LoVo (cell line): Measurements from ENCODE around the gene PLEKHG4.

Experiments used
- DNase-seq: peaks from one replicate; pipeline ENCODE4 v3.0.0-alpha.2; 2016; ENCODE audit warnings: low spot score

Gene PLEKHG4

DNA sequence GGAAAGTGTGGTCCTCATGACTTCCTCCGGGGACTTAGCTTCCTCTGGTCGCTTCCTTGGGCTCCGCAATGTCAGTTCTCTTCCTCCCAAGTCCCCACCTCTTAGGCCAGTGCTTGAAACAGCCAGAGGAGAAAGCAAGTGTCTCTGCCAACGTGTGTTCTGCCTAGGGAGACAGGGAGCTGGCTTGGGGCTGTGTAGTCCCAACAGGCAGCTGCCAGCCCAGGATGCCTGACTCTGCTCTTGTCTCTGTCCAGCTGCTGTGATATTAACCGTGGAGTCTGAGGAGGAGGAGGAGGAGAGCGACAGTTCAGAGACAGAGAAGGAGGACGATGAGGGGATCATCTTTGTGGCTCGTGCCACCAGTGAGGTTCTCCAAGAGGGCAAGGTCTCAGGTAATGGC, 13.5 kb upstream of the PLEKHG4 start:
- DNase-seq: no peak

DNA sequence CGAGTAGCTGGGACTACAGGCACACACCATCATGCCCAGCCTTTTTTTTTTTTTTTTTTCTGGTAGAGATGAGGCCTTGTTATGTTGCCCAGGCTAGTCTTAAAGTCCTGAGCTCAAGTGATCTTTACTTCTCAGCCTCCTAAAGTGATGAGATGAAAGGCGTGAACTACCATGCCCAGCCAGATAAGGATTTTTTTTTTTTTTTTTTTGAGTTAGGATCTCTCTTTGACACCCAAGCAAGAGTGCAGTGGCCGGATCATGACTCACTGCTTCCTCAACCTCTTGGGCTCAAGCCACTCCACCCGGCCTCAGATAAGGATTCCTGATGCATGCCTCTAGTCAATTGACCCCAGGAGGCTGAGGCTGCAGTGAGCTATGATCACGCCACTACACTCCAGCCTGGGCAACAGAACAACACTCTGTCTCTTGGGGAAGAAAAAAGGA, 11.2 kb upstream of the PLEKHG4 start:
- DNase-seq: peak; percentile 45

DNA sequence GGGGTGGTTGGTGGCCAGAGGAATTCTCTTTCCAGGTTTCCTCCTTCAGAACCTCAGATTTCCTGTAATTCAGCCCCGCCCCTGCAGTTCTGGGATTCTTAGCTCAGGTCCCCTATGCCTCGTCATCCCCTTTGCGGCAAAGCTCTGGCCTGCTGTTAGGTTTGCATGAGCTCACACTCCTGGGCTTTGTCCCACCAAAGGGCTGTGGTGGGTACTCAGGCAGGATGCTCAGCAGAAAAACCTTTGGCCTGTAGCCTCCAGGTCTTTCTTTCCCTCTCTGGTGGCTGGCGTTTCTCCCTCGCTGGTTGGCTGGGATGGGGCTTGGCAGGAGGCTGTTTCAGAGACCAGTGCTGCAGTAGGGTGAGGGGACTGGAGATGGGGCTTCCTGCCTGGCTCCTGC, 9.6 kb upstream of the PLEKHG4 start:
- no peak for DNase-seq

DNA sequence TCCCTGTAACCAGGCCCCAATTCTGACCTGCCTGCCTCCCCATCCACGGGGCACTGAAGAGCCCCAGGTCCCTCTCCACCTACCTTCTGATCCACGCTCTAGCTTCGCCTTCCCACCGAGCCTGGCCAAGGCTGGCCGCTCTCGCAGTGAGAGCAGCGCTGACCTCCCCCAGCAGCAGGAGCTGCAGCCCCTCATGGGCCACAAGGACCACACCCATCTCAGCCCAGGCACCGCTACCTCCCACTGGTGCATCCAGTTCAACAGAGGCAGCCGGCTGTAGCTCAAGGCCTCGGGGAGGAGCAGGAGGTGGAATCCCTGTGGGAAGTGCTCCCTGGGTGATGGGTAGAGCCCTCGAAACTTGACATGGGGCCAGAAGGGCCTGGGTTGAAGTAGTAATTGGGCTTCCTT, 8.4 kb upstream of the PLEKHG4 start:
- DNase-seq: no peak

- DNase-seq: no peak
Measured at GRCh38 chr16:67271446-67271845, 7.9 kb upstream of the PLEKHG4 start.

DNA sequence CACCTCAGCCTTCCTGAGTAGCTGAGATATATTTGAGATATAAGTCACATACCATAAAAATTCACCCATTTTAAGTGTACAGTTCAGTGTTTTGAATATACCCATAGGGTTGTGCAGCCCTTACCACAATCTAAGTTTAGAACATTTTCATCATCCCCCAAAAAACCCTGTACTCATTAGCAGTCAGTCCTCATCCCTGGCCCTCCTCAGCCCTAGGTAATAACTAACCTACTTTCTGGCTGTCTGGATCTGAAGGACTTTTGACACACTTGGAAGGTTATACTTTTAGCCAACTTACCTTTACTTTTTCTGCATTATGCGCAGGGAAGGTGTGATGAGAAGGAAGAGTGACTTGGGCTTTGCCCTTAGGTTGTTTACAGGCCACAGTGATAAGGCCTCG, 4.0 kb upstream of the PLEKHG4 start:
- no peak for DNase-seq

GRCh38 chr16:67277294-67277998, 1.9 kb upstream of the PLEKHG4 start:
- DNase-seq: peak; percentile 71

GRCh38 chr16:67277999-67278772, 1.1 kb upstream of the PLEKHG4 start:
- peak; percentile 5 for DNase-seq

DNA sequence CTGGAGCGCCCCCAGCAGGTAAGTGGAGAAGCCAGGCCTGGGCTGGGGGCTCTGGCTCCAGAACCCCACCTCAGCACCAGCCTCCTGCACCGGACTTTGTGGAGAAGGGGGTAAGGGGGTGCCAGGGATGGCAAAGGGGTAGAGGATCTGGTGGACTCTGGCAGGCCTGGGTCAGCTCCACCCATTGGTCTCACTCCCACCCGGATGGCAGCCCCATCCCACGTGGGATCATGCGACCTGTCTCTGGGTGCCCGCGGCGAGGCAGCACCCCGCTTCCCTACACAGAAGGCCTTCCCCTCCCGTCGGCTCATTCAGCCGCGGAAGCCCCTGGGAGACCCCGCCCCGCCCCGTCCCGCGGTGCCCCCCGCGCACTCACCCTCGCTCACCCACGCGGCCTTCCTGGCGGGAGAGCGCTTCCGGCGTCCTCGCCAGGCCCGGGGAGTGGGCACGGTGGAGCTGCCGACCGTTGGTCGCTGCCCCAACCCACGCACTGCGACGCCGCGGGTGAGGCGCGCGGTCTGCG, 498 bp upstream of the PLEKHG4 start:
- DNase-seq: peak; percentile 31

DNA sequence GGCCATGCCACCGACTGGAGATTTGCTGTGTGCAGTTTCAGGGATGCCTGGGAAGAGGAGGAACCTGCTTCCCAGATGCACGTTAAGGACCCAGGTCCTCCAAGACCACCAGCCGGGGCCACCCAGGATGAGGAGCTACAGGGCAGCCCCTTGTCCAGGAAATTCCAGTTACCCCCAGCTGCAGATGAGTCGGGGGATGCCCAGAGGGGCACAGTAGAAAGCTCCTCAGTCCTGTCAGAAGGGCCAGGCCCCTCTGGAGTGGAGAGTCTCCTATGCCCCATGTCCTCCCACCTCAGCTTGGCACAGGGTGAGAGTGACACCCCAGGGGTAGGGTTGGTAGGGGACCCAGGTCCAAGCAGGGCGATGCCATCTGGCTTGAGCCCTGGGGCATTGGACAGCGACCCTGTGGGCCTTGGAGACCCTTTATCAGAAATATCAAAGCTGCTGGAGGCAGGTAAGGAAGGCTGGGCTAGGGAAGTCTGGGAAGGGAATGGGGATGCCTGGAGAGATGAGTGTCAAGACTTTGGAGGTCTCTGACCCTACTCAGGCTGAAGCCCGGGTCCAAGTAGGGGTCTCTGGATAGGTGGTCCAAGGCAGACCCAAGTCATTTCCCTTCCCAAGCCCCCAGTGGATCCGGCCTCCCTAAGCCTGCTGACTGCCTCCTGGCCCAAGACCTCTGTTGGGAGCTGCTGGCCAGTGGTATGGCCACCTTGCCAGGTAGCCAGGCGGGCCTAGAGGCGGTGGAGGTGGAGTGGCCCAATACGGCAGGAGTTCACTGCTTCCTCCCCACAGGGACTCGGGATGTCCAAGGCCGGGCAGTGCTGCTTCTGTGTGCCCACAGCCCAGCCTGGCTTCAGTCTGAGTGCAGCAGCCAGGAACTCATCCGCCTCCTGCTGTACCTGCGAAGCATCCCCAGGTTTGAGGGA, 1.0 kb downstream of the PLEKHG4 start:
- no peak for DNase-seq

- DNase-seq: no peak
Measured at GRCh38 chr16:67281536-67282446, 2.5 kb downstream of the PLEKHG4 start.

GRCh38 chr16:67282447-67282805, 3.1 kb downstream of the PLEKHG4 start:
- no peak for DNase-seq

GRCh38 chr16:67283039-67283825, 3.9 kb downstream of the PLEKHG4 start:
- DNase-seq: no peak

DNA sequence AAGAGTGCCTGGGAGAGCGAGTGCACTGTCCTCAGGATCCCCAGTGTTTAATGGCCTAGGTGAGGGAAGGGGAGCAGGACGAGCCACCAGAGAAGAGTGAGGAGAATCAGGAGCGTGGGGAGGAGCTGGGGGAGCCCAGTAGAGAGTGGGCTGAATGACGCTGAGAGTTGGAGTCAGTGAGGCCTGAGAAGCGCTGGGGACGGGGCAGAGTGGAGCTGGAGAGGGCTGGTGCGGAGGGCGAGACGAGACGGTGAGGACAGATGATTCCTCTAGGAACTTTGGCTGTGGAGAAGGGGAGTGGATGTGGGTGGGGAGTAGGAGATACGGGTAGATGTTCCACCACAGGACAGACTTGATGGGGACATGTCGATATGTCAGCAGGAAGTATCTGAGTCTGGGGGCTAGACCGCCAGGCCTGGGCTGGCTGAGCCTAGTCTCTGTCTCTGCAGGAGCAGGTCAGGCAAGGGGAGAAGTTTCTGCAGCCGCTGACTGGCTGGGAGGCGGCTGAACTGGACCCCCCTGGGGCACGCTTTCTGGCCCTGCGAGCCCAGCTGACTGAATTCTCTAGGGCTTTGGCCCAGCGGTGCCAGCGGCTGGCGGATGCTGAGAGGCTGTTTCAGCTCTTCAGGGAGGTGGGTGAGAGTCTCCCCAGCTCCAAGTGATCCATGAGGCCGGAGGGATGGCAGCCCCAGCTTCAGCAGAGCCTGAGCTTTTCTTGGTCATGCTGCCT, 4.7 kb downstream of the PLEKHG4 start:
- DNase-seq: no peak

- DNase-seq: peak; percentile 10
Measured at GRCh38 chr16:67284699-67285646, 5.6 kb downstream of the PLEKHG4 start.

- no peak for DNase-seq
Measured at GRCh38 chr16:67286441-67287235, 7.3 kb downstream of the PLEKHG4 start.

DNA sequence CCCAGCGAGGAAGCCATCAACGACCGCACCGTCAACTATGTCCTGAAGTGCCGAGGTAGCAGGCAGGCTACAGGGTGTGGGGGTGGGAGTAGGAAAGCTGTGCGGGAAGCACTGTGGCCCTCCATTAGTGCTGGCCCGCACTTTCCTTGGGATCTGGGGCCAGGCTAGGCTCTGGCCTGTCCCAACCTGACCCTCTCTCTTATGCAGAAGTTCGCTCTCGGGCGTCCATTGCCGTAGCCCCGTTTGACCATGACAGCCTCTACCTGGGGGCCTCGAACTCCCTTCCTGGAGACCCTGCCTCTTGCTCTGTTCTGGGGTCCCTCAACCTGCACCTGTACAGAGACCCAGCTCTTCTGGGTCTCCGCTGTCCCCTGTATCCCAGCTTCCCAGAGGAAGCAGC, 8.6 kb downstream of the PLEKHG4 start:
- no peak for DNase-seq

DNA sequence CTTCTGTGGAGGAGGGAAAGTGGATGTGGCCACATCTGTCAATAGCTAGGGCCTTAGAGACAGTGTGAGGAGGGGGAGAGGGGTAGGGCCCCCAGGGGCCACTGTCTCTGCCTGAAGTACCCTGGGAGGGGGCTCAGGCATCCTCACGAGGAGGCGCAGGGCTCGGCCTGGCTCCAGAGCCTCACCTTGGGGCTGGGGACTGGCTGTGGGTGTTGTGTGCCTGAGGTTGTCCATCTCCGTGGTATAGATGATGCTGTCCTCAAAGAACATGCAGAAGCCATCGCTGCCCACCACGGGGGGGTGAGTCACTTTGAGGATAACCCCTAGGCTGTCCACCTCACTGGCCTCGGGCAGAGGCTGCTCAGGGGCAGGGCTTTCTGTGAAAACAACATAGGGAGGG, 12.1 kb downstream of the PLEKHG4 start:
- no peak for DNase-seq
